ENCODE measurements around the gene FAM221B.
A peak's percentile ranks its signal among the peaks of the same experiment; 100 is the strongest.

FAM221B gene

DNA sequence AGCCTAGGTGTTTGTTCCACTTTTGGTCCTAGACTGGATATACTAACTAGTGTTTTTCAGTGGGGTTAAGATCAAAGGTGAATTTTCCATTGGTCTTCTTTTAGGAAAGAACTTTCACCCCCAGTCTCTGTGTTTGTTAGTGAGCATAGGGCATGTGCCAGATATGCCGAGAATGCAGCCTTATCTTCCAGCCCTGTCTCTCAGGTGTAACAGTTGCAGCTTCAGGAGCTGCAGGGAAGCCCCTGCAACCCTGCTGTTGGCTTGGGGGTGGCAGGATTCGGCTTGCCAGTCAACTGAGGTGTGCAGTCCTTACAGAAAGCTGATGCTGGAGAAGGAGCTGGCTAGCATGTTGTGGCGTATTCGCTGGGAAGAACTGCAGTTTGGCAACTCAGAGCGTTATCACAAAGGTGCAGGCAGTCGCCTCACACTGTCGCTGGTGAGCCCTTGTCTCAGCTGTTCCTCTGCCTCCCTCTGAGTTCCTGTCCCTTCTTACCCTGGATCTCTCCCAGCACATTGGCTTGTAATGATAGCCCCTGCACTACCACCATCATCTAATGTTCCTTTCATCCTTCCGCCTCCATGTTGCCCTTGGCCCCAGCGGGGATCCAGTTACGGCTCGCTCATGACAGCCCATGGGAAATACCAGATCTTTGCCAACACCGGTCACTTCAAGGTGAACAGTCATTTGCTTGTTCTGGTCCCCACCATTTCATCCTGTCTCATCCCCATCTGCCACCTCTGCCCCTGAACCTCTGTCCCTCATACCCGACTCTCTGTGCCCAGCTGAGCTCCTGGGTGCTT lies 27.0 kb downstream of the FAM221B start:
- no peak overlapping the region for H3K4me3 ChIP-seq (ENCODE audit: low read depth, low read length)
- no peak overlapping the region for H3K27ac ChIP-seq (ENCODE audit: low read depth, low read length)
- peaks cover 4% of the 10 kb centered on the region; the same call in 1 of the 2 replicates for H3K36me3 ChIP-seq (ENCODE audit: insufficient read depth, low read length)
- no peaks in the 10 kb centered on the region for H3K27me3 ChIP-seq (ENCODE audit: insufficient read depth, low read length)
- H3K79me2 ChIP-seq (ENCODE audit: control insufficient read depth, insufficient read depth, low read length, unreplicated experiment) = peaks cover 10% of the 10 kb centered on the region
- no peak overlapping the region for H2AFZ ChIP-seq (ENCODE audit: low read length, unreplicated experiment)
- peaks cover 16% of the 10 kb centered on the region for H3K4me1 ChIP-seq (ENCODE audit: control insufficient read depth, insufficient read depth, low read length, unreplicated experiment)

DNA sequence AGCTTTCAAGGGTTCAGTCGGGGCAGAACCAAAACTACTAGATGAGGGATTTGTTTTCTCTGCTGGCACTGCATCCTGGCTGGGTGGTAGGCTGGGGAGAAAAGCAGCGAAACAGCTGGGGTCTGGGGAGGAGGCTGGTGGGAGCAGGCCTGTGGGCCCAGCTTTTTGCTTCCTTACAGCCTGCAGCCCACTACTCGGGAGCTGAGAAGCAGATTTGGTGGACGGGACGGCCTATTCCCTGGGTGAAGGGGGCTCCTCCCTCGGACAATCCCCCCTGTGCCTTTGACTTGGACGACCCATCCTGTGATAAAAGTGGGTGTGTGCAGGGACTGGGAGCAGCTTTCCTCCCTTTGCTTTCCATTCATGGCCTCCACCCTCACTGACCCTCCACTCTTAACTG lies 28.0 kb downstream of the FAM221B start:
- Histone ChIP-seq H3K27ac (ENCODE audit: low read depth, low read length) (no peak overlapping the region), H3K79me2 (ENCODE audit: control insufficient read depth, insufficient read depth, low read length, unreplicated experiment) (peaks cover 10% of the 10 kb centered on the region), H2AFZ (ENCODE audit: low read length, unreplicated experiment) (no peak overlapping the region), H3K27me3 (ENCODE audit: insufficient read depth, low read length) (no peaks in the 10 kb centered on the region), H3K4me1 (ENCODE audit: control insufficient read depth, insufficient read depth, low read length, unreplicated experiment) (peaks cover 20% of the 10 kb centered on the region), H3K36me3 (ENCODE audit: insufficient read depth, low read length) (peaks cover 4% of the 10 kb centered on the region; the same call in 1 of the 2 replicates), H3K4me3 (ENCODE audit: low read depth, low read length) (no peak overlapping the region)

GRCh38 chr9:35798658-35799374 lies 29.7 kb downstream of the FAM221B start:
- Histone ChIP-seq H3K36me3 (ENCODE audit: insufficient read depth, low read length) (peaks cover 4% of the 10 kb centered on the region; the same call in 1 of the 2 replicates), H3K79me2 (ENCODE audit: control insufficient read depth, insufficient read depth, low read length, unreplicated experiment) (peaks cover 21% of the 10 kb centered on the region), H3K27me3 (ENCODE audit: insufficient read depth, low read length) (no peaks in the 10 kb centered on the region), H3K27ac (ENCODE audit: low read depth, low read length) (peak overlapping the region; percentile 15; the same call in 1 of the 2 replicates), H2AFZ (ENCODE audit: low read length, unreplicated experiment) (no peak overlapping the region), H3K4me3 (ENCODE audit: low read depth, low read length) (no peak overlapping the region), H3K4me1 (ENCODE audit: control insufficient read depth, insufficient read depth, low read length, unreplicated experiment) (peaks cover 36% of the 10 kb centered on the region)

DNA sequence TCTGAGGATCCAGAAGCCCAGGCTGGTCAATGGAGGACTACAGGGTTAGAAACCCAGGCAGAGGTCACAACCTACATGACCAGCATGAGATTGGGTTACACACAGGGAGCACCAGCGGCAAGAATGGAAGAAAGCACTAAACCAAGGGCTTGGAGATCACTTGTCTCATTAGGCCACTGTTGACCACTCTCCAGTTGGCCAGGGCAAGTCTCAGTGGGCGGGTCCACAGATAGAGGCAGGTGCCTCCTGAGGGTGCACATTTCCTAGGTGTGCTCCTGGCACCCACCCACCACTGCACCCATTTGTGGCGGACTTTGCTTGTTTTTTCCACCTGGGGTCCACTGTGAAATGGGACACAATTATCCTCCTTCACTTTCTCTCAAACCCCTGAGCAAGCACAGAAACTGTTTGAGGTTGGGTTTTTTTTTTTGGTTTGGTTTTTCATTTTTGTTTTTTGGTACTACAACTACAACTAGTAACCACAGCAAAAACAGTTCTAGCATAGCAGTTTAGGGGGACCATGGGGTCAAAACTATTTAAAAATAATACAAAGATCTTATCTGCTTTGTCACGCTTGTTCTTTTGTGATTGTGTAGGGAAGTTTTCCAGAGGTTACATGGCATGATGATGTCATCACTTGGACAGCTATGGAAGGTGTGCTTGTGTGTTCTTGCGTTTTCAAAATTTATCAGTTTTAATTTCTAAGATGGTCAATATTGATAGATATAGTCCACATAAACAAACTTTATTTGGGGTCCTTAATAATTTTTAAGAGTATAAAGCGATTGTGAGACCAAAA lies 31.0 kb downstream of the FAM221B start:
- Histone ChIP-seq H3K27ac (ENCODE audit: low read depth, low read length) (0 out of 2 replicates have a peak overlapping the region, but pooled peaks have one; percentile 15), H3K4me1 (ENCODE audit: control insufficient read depth, insufficient read depth, low read length, unreplicated experiment) (peaks cover 48% of the 10 kb centered on the region), H3K4me3 (ENCODE audit: low read depth, low read length) (no peak overlapping the region), H3K27me3 (ENCODE audit: insufficient read depth, low read length) (no peaks in the 10 kb centered on the region), H3K79me2 (ENCODE audit: control insufficient read depth, insufficient read depth, low read length, unreplicated experiment) (peaks cover 33% of the 10 kb centered on the region), H3K36me3 (ENCODE audit: insufficient read depth, low read length) (no peaks in the 10 kb centered on the region), H2AFZ (ENCODE audit: low read length, unreplicated experiment) (no peak overlapping the region)

DNA sequence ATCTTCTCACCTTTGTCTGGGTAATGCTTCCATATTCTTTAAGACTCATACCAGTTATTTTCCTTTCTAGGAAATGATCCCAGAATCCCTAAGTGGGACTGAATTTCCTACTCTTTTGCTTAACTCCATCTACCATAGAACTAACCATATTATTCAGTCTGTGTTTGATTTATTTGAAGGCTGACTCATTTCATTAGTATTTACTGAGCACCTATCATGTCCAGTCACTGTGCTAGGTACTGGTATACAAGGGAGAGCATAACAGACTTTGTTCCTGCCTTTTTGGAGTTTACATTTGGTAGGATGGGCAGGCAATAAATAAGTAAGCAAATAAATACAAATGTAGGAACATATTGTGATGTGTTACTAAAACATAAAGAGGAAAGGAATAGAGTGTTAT lies 32.8 kb downstream of the FAM221B start:
- peaks cover 55% of the 10 kb centered on the region for H3K4me1 ChIP-seq (ENCODE audit: control insufficient read depth, insufficient read depth, low read length, unreplicated experiment)
- no peaks in the 10 kb centered on the region for H3K27me3 ChIP-seq (ENCODE audit: insufficient read depth, low read length)
- H3K79me2 ChIP-seq (ENCODE audit: control insufficient read depth, insufficient read depth, low read length, unreplicated experiment) = peaks cover 40% of the 10 kb centered on the region
- H3K36me3 ChIP-seq (ENCODE audit: insufficient read depth, low read length) = no peaks in the 10 kb centered on the region
- no peak overlapping the region for H3K27ac ChIP-seq (ENCODE audit: low read depth, low read length)
- no peak overlapping the region for H2AFZ ChIP-seq (ENCODE audit: low read length, unreplicated experiment)
- H3K4me3 ChIP-seq (ENCODE audit: low read depth, low read length) = peak overlapping the region; percentile 78; the same call in 1 of the 2 replicates

- Histone ChIP-seq H3K4me1 (ENCODE audit: control insufficient read depth, insufficient read depth, low read length, unreplicated experiment) (peaks cover 58% of the 10 kb centered on the region), H2AFZ (ENCODE audit: low read length, unreplicated experiment) (no peak overlapping the region), H3K27me3 (ENCODE audit: insufficient read depth, low read length) (no peaks in the 10 kb centered on the region), H3K79me2 (ENCODE audit: control insufficient read depth, insufficient read depth, low read length, unreplicated experiment) (peaks cover 40% of the 10 kb centered on the region), H3K27ac (ENCODE audit: low read depth, low read length) (no peak overlapping the region), H3K4me3 (ENCODE audit: low read depth, low read length) (peak overlapping the region; percentile 78), H3K36me3 (ENCODE audit: insufficient read depth, low read length) (no peaks in the 10 kb centered on the region)
Observed at GRCh38 chr9:35793461-35793860, 35.1 kb downstream of the FAM221B start.

- Histone ChIP-seq H3K4me3 (ENCODE audit: low read depth, low read length) (peak overlapping the region; percentile 78), H3K27me3 (ENCODE audit: insufficient read depth, low read length) (no peaks in the 10 kb centered on the region), H3K79me2 (ENCODE audit: control insufficient read depth, insufficient read depth, low read length, unreplicated experiment) (peaks cover 40% of the 10 kb centered on the region), H3K36me3 (ENCODE audit: insufficient read depth, low read length) (no peaks in the 10 kb centered on the region), H3K4me1 (ENCODE audit: control insufficient read depth, insufficient read depth, low read length, unreplicated experiment) (peaks cover 51% of the 10 kb centered on the region), H3K27ac (ENCODE audit: low read depth, low read length) (no peak overlapping the region), H2AFZ (ENCODE audit: low read length, unreplicated experiment) (no peak overlapping the region)
Observed at GRCh38 chr9:35792826-35793225, 35.7 kb downstream of the FAM221B start.

GRCh38 chr9:35792024-35792813 lies 36.3 kb downstream of the FAM221B start:
- H3K27me3 ChIP-seq (ENCODE audit: insufficient read depth, low read length) = no peaks in the 10 kb centered on the region
- no peak overlapping the region for H2AFZ ChIP-seq (ENCODE audit: low read length, unreplicated experiment)
- H3K79me2 ChIP-seq (ENCODE audit: control insufficient read depth, insufficient read depth, low read length, unreplicated experiment) = peaks cover 37% of the 10 kb centered on the region
- H3K4me1 ChIP-seq (ENCODE audit: control insufficient read depth, insufficient read depth, low read length, unreplicated experiment) = peaks cover 45% of the 10 kb centered on the region
- H3K4me3 ChIP-seq (ENCODE audit: low read depth, low read length) = peak overlapping the region; percentile 78
- no peaks in the 10 kb centered on the region for H3K36me3 ChIP-seq (ENCODE audit: insufficient read depth, low read length)
- no peak overlapping the region for H3K27ac ChIP-seq (ENCODE audit: low read depth, low read length)

DNA sequence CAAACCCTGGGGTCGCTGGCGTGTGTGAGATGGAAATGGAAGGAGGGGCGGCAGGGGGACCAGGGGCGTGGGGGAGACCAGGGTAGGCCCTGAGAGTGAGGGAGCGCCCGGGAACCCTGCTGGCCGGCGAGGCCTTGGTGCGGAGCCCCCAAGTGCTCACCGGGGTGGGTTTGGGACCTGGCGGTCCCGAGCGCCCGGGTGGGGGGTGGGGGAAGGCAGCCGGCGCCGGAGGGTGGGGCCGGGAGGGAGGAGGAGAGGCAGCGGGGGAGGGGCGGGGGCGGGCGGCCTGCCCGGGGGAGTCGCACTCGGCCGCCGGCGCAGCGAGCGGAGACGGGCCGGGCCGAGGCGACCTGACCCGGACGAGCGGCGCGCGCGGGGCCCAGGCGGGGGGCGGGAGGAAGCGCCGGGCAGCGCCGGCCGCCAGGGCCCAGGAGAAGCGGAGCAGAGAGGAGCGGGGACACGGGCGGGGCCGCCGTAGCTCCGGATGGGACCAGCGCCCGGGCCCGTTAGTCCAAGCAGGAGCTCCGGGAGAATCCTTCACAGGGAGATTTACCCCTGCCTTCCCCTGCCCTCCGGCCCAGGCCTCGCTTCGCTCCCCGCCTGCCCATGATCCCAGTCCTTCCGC lies 37.1 kb downstream of the FAM221B start, which contains the start of gene NPR2:
TSS of gene NPR2 (plus strand) at position 295 of the 625 bp plus-strand sequence. CDS start 818 bp downstream, outside the sequence.
- Histone ChIP-seq H3K27ac (ENCODE audit: low read depth, low read length) (no peak within 1 kb of the TSS), H3K36me3 (ENCODE audit: insufficient read depth, low read length) (no peaks in the 10 kb centered on the region), H2AFZ (ENCODE audit: low read length, unreplicated experiment) (peak within 1 kb of the TSS; percentile 70), H3K4me1 (ENCODE audit: control insufficient read depth, insufficient read depth, low read length, unreplicated experiment) (peaks cover 43% of the 10 kb centered on the region), H3K79me2 (ENCODE audit: control insufficient read depth, insufficient read depth, low read length, unreplicated experiment) (peaks cover 30% of the 10 kb centered on the region), H3K27me3 (ENCODE audit: insufficient read depth, low read length) (no peaks in the 10 kb centered on the region), H3K4me3 (ENCODE audit: low read depth, low read length) (peak within 1 kb of the TSS; percentile 78)

Measured in ACC112 (cell line).